Non-pigmented ciliary epithelial cell (primary cell): Measurements from ENCODE around the gene MUL1.
"Not testable (repeated sequence)": the region's sequence is repeated elsewhere in the genome, so short reads cannot be mapped to it uniquely, and the experiment has no call there.

ENCODE experiments used
- DNase-seq: peaks from one replicate; pipeline ENCODE4 v3.0.0-alpha.2; 2010; ENCODE audit warnings: low read depth

Gene MUL1, protein sequence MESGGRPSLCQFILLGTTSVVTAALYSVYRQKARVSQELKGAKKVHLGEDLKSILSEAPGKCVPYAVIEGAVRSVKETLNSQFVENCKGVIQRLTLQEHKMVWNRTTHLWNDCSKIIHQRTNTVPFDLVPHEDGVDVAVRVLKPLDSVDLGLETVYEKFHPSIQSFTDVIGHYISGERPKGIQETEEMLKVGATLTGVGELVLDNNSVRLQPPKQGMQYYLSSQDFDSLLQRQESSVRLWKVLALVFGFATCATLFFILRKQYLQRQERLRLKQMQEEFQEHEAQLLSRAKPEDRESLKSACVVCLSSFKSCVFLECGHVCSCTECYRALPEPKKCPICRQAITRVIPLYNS

DNA sequence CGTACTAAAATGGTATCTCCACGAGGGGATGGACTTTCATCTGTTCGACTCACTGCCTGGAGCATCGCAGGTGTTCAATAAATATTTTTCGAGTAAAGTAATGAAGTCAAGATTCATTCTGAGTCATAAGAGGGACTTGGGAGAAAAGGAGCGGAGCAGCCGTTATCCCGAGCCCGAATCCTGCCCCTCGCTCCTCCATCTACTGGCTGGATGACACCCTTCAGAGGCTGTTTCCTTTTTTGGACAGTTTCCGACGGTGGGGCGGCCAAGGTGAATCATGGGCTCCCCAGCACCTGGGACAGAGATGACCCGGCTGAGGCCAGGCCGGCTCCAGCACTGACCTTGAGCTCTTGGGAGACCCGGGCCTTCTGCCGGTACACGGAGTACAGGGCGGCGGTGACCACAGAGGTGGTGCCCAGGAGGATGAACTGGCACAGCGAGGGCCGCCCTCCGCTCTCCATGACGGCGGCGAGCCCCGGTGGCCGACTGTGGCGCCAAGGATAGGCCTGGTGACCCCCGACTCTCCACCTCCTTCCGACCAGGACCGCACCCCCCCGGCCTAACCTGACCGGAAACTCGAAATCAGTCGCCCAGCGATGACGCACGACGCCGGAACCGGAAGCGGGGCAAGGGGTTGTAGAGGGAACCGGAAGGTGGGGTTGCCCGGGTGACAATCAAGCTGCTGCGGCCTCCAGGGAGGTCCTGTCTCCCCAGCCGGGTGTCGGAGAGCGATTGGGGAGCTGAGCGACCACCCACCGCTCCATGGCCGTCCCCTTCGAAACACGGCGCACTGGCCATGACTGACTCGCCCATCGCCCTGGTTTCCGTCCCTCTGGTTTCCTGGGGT, at the start of gene MUL1:
MUL1 (minus strand) TSS at position 588 of the 847 bp plus-strand sequence; CDS start at position 461, 127 bp downstream.
- peak; percentile 59 for DNase-seq

- no peak for DNase-seq
Observed at GRCh38 chr1:20555758-20556120, 47.8 kb upstream of the MUL1 start.

- DNase-seq = no peak
Observed at GRCh38 chr1:20555025-20555757, 47.2 kb upstream of the MUL1 start.

GRCh38 chr1:20552728-20553445, 44.9 kb upstream of the MUL1 start:
- DNase-seq = no peak

DNA sequence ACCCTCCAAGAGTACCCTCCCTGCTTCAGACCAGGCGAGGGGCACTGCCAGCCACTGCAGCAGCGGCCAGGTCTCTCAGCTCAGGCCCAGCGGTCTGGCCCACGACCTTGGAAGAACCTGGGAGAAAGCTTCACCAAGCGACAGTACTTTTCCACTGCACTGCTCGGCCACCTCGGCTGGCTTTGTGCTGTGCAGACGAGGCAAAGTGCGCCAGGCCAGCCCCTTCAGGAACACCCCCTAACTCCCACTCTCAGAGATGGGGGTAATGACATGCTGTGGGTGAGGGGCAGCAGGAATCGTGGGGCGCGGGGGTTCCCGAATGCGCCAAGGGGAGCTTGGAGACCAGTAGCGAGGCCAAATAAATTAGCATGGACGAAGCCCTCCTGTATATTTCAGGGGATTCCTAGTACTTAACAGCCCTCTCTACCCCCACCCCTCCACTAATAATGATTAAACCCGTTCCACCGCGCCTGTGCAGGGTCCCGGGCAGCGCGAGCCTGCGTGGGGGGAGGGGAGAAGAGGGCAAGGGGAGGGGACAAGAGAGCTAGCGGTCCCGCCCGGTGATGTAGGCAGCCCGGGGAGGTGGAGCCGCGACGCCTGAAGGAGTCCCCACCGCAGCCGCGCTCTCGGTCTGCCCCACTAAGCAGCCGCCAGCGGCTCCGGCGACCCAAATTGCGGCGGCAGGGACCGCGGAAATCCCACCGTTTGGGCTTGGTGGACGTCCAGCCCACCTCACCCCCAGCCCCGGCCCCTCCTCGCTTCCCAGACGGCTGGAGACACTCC, 44.2 kb upstream of the MUL1 start, which contains the start of gene FAM43B:
FAM43B (plus strand) TSS at position 629 of the 783 bp plus-strand sequence. CDS start 401 bp downstream, outside the sequence.
- DNase-seq = no peak

DNA sequence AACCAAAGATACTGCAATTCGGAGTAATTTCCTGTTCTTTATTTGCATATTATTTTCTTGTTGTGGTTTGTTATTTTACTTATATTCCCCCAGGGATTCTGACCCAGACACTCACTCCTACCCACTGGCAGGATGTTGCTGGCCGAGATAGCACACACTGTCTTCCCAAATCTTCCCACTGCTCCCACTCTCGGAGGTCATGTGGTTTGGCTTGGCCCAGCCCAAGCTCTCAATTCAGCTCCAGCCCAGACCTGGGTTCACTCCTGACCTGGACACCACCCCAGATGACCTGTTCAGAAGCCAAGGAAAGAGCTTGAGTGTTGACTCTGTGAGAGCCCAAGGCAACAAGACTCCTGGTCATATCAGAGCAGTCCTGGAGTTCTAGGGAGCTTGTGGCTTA, 43.2 kb upstream of the MUL1 start:
- DNase-seq = no peak

DNA sequence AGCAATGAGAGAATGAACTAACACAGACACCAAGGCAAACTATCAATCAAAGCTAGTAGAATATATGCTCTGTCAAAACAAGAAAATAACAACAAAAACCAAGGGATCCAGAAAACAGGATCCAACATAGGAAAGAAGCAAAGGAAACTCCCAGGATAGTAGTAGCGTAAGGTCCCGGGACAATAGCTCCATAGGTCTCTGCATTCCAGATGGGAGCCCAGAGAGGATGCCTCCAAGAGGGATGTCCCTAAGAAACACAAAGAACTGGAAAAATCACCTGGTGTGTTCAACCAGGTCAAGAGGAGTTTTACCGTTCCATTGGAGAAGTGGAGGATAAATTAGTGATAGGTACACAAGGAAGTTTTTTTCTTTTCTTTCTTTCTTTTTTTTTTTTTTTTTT, 38.7 kb upstream of the MUL1 start:
- DNase-seq = no peak

DNA sequence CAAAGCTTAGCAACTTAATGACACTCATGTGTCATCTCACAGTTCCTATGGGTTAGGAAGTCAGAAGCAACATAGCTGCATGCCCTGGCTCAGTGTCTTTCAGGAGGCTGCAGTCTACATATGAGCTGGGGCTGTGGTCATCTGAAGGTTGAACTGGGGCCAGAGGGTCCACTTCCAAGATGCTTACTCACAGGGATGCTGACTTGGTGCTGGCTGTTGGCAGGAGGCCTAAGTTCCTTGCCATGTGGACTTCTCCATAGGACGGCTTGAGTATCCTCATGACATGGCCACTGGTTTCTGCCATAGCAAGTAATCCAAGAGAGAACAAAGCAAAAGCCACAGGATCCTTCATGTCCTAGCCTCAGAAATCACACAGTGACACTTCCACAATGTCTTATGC, 32.3 kb upstream of the MUL1 start:
- no peak for DNase-seq

DNA sequence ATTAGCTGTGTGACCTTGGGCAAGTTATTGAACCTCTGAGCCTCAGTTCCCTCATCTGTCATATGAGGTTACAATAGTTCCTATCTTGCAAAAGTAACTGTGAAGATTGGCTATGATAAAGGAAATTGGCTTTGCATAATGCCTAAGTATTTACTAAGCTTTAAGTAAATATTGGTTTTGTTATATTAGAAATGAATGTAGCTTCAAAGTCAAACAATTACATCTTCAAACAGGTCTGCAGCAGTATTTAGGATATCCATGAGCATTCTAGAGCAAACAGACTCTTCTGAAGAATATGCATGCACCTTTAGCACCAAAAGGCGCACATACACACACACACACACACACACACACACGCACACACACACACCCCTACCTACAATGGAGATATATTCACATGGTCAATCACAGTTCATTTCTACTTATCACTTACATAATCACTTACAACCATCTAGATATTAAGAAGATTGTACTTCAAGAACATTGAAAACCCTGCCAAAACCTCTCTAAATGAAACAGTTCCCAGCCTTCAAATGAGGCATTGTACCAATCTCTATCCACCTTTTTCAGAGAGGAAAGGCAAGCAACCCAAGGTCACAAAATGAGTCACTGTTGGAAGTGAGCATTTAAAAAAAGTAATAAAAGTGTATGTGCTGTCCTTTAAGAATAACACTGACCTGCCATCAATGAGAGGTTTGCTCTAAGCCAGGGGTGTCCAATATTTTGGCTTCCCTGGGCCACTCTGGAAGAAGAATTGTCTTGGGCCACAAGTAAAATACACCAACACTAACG, 31.0 kb upstream of the MUL1 start:
- DNase-seq = no peak

DNA sequence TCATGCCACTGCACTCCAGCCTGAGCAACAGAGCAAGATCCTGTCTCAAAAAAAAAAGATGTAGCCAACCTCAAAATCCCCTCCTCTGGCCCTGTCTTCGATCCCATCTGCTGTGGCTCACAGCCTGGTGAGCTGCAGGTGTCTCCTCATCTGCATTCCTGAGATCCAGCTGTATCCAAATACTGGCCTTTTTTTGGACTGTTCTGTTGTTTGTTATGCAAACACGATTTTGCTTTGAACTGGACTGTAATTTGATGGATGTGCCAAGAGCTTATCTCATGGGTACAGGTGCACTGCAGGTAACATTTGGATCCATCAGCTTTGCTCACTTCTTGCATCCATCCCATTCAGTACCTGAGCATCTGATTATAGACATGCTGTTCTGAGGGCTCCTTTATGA, 30.3 kb upstream of the MUL1 start:
- no peak for DNase-seq

DNA sequence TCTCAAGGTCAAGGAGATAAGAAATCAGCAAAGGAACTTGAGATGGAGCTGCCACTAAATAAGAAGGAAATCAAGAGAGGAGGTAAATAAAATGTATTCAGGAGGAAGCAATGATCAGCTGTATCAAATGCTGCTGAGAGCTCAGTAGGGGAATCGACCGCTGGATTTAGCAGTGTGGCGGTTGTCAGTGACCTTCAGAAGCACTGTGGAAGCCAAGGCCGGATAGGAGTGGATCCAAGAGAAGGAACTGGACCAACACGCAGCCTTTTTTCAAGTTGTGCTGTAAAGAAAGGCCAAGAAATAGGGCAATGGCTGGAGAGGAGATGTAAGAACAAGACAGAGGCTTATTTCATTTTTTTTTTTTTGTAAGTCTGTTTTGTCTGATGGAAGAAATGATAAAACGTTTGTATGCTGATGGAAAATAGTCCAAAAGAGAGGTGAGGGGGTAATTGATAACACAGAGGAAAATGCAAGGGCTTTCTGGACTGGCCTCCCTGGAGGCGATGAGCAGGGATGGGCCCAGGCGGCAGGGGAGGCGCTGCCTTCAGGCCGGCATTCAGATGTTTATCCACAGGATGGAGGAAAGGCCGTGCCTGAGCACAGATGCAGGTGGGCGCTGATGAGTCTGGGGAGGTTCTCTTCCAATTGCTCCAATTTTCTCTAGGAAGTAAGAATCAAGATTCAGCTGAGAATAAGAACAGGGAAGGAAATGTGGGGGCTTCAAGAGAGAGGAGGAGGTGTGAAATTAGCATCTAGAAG, 26.9 kb upstream of the MUL1 start:
- no peak for DNase-seq

- DNase-seq = no peak
Observed at GRCh38 chr1:20533635-20534034, 25.7 kb upstream of the MUL1 start.

- DNase-seq = no peak
Observed at GRCh38 chr1:20530901-20531300, 22.9 kb upstream of the MUL1 start.

DNA sequence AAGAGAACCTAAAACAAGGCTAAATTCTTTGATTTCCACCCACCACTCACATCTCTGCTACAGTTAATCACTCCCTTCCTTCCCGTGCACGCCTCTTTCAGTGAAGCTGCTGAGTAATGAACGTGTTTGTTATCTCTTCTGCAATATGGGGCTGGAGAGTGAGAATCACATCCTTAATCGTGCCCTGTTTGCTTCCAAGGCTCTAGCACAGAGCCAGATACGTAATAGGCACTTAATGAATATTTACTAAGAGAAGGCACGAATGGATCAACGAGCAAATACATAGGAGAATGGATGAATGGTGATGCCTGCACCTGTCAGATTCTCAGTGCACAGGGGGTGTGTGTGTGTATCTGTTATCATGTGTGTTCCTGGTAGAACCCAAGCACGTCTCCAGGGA, 22.4 kb upstream of the MUL1 start:
- DNase-seq = no peak

DNA sequence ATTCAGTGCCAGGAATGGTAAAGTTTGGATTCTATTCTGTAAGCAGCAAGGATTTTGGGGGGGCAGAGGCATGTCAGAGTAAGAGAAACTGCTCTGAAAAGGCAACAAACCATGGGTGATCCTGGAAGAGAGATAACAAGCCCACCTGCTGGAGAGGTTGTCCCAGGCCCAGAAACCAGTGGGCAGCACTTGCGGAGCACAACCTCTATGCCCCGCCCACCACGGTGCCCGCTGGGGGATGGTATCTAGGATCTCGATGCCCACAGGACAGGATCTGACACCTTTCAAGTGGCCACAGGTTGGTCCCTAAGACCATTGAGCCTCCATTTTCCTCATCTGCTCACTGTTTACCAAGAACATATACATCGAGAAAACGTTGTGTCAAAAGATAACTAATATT, 20.3 kb upstream of the MUL1 start:
- no peak for DNase-seq

GRCh38 chr1:20526267-20526666, 18.3 kb upstream of the MUL1 start:
- DNase-seq = no peak

DNA sequence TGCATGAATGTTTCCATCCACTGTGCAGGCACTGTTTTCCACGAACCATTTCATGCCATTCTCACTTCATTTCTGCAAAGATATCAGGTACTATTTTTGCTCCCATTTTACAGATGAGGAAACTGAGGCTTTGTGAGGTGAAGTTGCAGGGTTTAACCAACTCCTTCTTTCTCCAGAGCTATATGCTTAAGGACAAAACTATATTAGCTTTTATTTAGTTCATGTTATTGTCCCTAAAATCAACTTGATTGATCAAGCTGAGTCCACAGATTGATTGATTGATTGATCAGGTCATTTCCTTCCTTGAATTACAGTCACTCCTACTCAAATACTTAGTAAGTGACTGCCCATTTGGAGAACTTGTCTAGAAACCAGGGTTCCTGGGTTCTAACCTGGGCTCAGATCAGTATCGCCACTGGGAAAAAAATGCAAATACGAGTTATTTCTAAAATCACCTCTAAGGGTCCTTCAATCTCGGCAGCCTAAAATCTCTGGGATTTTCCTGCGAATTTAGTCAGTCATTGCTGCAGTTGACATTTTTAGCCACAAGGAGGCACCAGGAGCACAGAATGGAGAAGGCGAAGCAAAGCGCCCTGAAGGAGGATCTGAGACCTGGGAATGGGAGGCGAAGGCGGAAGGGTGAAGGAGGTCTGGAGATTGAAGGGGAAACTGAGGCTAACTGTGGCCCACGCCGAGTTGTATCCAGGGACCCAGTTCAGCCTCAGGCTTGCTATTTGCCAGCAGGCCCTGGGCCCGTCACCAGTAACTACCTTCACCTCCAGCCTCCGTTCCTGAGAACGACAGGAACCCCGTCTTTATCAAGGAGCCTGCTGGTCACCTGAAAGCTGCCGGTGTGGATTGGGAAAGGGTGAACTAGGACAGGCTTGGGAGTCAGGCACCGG, 14.3 kb upstream of the MUL1 start:
- DNase-seq = peak; percentile 26

DNA sequence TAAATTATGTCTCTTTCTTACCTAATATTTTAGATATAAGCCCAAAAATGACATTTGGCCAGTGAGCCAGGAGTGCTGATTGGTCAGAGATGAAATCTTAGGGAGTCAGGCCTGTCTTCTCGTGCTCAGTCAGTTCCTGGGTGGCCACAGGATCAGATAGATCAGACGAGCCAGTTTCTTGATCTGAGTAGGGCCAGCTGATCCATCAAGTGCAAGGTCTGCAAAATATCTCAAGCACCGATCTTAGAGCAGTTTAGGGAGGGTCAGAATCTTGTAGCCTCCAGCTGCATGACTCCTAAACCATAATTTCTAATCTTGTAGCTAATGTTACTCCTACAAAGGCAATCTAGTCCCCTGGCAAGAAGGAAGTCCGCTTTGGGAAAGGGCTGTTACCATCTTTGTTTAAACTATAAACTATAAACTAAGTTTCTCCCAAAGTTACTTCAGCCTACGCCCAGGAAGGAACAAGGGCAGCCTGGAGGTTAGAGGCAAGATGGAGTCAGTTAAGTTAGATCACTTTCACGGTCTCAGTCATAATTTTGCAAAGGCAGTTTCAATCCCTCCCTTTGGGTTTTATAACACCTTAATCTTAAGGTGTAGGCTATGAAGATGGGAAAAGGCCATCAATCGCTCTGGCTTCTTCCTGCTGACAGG, 11.8 kb upstream of the MUL1 start:
- not testable (repeated sequence) for DNase-seq
